Breast epithelium (tissue), 4 donors: ENCODE results near the gene IDH3A. TPM values are rescaled to one million over a fixed set of nuclear protein-coding genes. Genes with fewer than 3 reads are reported as not detected.

ENCODE experiments used
- DNase-seq, 2 donors: peaks; one replicate each; pipeline ENCODE4 v3.0.0-alpha.2; 2019; ENCODE audit warnings: low spot score in 2 of 2
- H3K27ac ChIP-seq, 2 donors: fragments of 200-600 bp; sonication (generic) in 1 of 2; one replicate each; pipeline ENCODE4 v1.5.1; 2016 to 2019; ENCODE audit warnings: mild to moderate bottlenecking in 1 of 2
- H3K27me3 ChIP-seq, 2 donors: fragments of 200-600 bp; sonication (generic) in 1 of 2; one replicate each; pipeline versions ENCODE4 v1.5.1 to v1.6.0; 2017 to 2019; ENCODE audit warnings: control low read depth in 1 of 2, mild to moderate bottlenecking in 1 of 2
- H3K36me3 ChIP-seq: fragments of 200-600 bp; one replicate; pipeline ENCODE4 v1.5.1; 2019
- H3K4me1 ChIP-seq, 2 donors: fragments of 200-600 bp; sonication (generic); one replicate each; pipeline ENCODE4 v1.5.1; 2016 to 2019; ENCODE audit warnings: control low read depth in 1 of 2
- H3K4me3 ChIP-seq, 3 donors: fragments of 200-600 bp; sonication (generic); 1 replicate in 2 of 3; 2 replicates in 1 of 3; pipeline ENCODE4 v1.5.1; 2016 to 2019; ENCODE audit warnings: mild to moderate bottlenecking in 3 of 3, moderate library complexity in 2 of 3
- H3K9me3 ChIP-seq, 2 donors: fragments of 200-600 bp; sonication (generic) in 1 of 2; one replicate each; pipeline ENCODE4 v1.5.1; 2016 to 2019; ENCODE audit warnings: control low read depth in 1 of 2
- CTCF ChIP-seq, 3 donors: fragments of 450-650 bp; IDR thresholded peaks; one replicate each; pipeline ENCODE4 v1.5.1; 2016 to 2017; ENCODE audit warnings: antibody characterized with exemption in 3 of 3, mild to moderate bottlenecking in 3 of 3, moderate library complexity in 3 of 3
- POLR2A ChIP-seq: fragments of 450-650 bp; IDR thresholded peaks from one replicate; pipeline ENCODE4 v1.6.1; 2016; ENCODE audit warnings: antibody characterized with exemption, mild to moderate bottlenecking, moderate library complexity
- POLR2AphosphoS5 ChIP-seq, 3 donors: sonication (generic); formaldehyde crosslinking; IDR thresholded peaks; one replicate each; pipeline ENCODE4 v1.6.1; 2017; ENCODE audit warnings: antibody characterized with exemption in 3 of 3
- intact Hi-C: fragments of 100-400 bp; cut with DNase I; formaldehyde crosslinking; loops from one replicate; pipeline ENCODE4 v1.15.1; 2023; ENCODE audit warnings: low total_unique reads
- total RNA-seq, 3 donors: library from RNA; depleted of rRNA; stranded (reverse); fragments of >200 nt; gene quantifications; one replicate each; pipeline ENCODE4 v1.1.0, GENCODE V29; 2016

IDH3A gene
- total RNA-seq, 3 donors from 2014 or later = 44.2 to 63.2 (median 52.0) TPM

GRCh38 chr15:78164010-78164409 lies 14.8 kb downstream of the IDH3A start:
- TF ChIP-seq CTCF (IDR thresholded peaks at IDR 0.05) (no peak), POLR2A (no peak), POLR2AphosphoS5 (IDR thresholded peaks at IDR 0.05) (no peak)
- Histone ChIP-seq H3K27ac (no peak overlapping the region), H3K36me3 (no peaks in the 10 kb centered on the region), H3K27me3 (no peaks in the 10 kb centered on the region), H3K9me3 (no peaks in the 10 kb centered on the region), H3K4me1 (no peaks in the 10 kb centered on the region), H3K4me3 (no peak overlapping the region)
- no peak for DNase-seq
- intact Hi-C loops = no loop called here

- intact Hi-C loops = no loop called here
- no peak for TF ChIP-seq CTCF (IDR thresholded peaks at IDR 0.05)
- no peak for TF ChIP-seq POLR2A
- TF ChIP-seq POLR2AphosphoS5 (IDR thresholded peaks at IDR 0.05) = no peak
- no peaks in the 10 kb centered on the region for H3K4me1 ChIP-seq
Observed at GRCh38 chr15:78167227-78167888, 18.2 kb downstream of the IDH3A start.

GRCh38 chr15:78168608-78169007 lies 19.4 kb downstream of the IDH3A start:
- Histone ChIP-seq H3K9me3 (no peaks in the 10 kb centered on the region), H3K27me3 (no peaks in the 10 kb centered on the region), H3K27ac (no peak overlapping the region), H3K4me1 (no peaks in the 10 kb centered on the region), H3K36me3 (peaks cover 6% of the 10 kb centered on the region), H3K4me3 (no peak overlapping the region)
- no peak for DNase-seq
- intact Hi-C loops = no loop called here
- no peak for TF ChIP-seq POLR2AphosphoS5 (IDR thresholded peaks at IDR 0.05)
- TF ChIP-seq POLR2A = no peak
- no peak for TF ChIP-seq CTCF (IDR thresholded peaks at IDR 0.05)

More at GRCh38 chr15:78167227-78167888, 18.2 kb downstream of the IDH3A start:
- H3K27ac ChIP-seq = no peak overlapping the region
- no peaks in the 10 kb centered on the region for H3K9me3 ChIP-seq
- no peak overlapping the region for H3K4me3 ChIP-seq
- H3K27me3 ChIP-seq = no peaks in the 10 kb centered on the region
- no peak for DNase-seq
- H3K36me3 ChIP-seq = peaks cover 5% of the 10 kb centered on the region

GRCh38 chr15:78170848-78171773 lies 21.9 kb downstream of the IDH3A start:
- Histone ChIP-seq H3K36me3 (peaks cover 6% of the 10 kb centered on the region), H3K27ac (no peak overlapping the region), H3K4me3 (no peak overlapping the region), H3K27me3 (no peaks in the 10 kb centered on the region), H3K4me1 (no peaks in the 10 kb centered on the region), H3K9me3 (no peaks in the 10 kb centered on the region)
- no peak for DNase-seq
- TF ChIP-seq CTCF (IDR thresholded peaks at IDR 0.05) (no peak), POLR2AphosphoS5 (IDR thresholded peaks at IDR 0.05) (no peak), POLR2A (no peak)
- intact Hi-C loops = no loop called here
